Liver (tissue), 9 donors: ENCODE measurements around the gene ITIH5. TPM values are rescaled to one million over a fixed set of nuclear protein-coding genes. Genes with fewer than 3 reads are reported as not detected.

Experiments
- DNase-seq: peaks from one replicate; pipeline ENCODE4 v3.0.0-alpha.2; 2017; ENCODE audit warnings: low spot score
- H3K27ac ChIP-seq, 2 donors: one replicate each; pipeline ENCODE4 v1.7.0; 2013; ENCODE audit warnings: inconsistent platforms in 2 of 2, low read length in 2 of 2, control low read depth in 1 of 2, low read depth in 1 of 2, mild to moderate bottlenecking in 1 of 2
- H3K27me3 ChIP-seq, 4 donors: one replicate each; pipeline versions ENCODE4 v1.6.1 to v1.7.0; 2013; ENCODE audit warnings: low read length in 3 of 4, inconsistent platforms in 1 of 4, mild to moderate bottlenecking in 1 of 4, moderate library complexity in 1 of 4; ENCODE audit not compliant: control insufficient read depth in 4 of 4, insufficient read depth in 4 of 4
- H3K36me3 ChIP-seq, 4 donors: one replicate each; pipeline versions ENCODE4 v1.6.1 to v1.7.0; 2013; ENCODE audit warnings: low read length in 3 of 4, mild to moderate bottlenecking in 3 of 4, low read depth in 1 of 4, moderate library complexity in 1 of 4; ENCODE audit not compliant: control insufficient read depth in 4 of 4, insufficient read depth in 3 of 4
- H3K4me1 ChIP-seq, 4 donors: one replicate each; pipeline versions ENCODE4 v1.6.1 to v1.7.0; 2013; ENCODE audit warnings: low read length in 3 of 4, mild to moderate bottlenecking in 3 of 4, moderate library complexity in 1 of 4; ENCODE audit not compliant: control insufficient read depth in 4 of 4, insufficient read depth in 4 of 4
- H3K4me3 ChIP-seq, 3 donors: one replicate each; pipeline versions ENCODE4 v1.6.1 to v1.7.0; 2013; ENCODE audit warnings: low read length in 3 of 3, control low read depth in 1 of 3, low read depth in 1 of 3, mild to moderate bottlenecking in 1 of 3
- H3K9ac ChIP-seq, 2 donors: one replicate each; pipeline ENCODE4 v1.7.0; 2013; ENCODE audit warnings: low read length in 2 of 2, mild to moderate bottlenecking in 2 of 2, moderate library complexity in 2 of 2, control low read depth in 1 of 2, low read depth in 1 of 2
- H3K9me3 ChIP-seq, 4 donors: one replicate each; pipeline versions ENCODE4 v1.6.1 to v1.7.0; 2013; ENCODE audit warnings: low read length in 3 of 4; ENCODE audit not compliant: control insufficient read depth in 4 of 4
- CTCF ChIP-seq: fragments of 150-350 bp; IDR thresholded peaks from 2 replicates; pipeline ENCODE4 v1.5.1; 2017; ENCODE audit warnings: improper control_type of control experiment, low read depth, low read length; ENCODE audit not compliant: missing input control
- EGR1 ChIP-seq, 2 donors: IDR thresholded peaks; 2 replicates each; pipeline ENCODE4 v1.6.1; 2016 to 2018; ENCODE audit warnings: antibody characterized with exemption in 2 of 2, low read depth in 2 of 2
- FOXA1 ChIP-seq: IDR thresholded peaks from 2 replicates; pipeline ENCODE4 v1.6.1; 2016; ENCODE audit warnings: antibody characterized with exemption
- FOXA2 ChIP-seq: IDR thresholded peaks from 2 replicates; pipeline ENCODE4 v1.6.1; 2016; ENCODE audit warnings: antibody characterized with exemption
- GABPA ChIP-seq, 2 donors: IDR thresholded peaks in 1 of 2; conservative IDR thresholded peaks in 1 of 2; 2 replicates each; pipeline ENCODE4 v1.6.1; 2016; ENCODE audit warnings: antibody characterized with exemption in 2 of 2, mild to moderate bottlenecking in 1 of 2, moderate library complexity in 1 of 2
- HNF4A ChIP-seq, 2 donors: conservative IDR thresholded peaks; 2 replicates each; pipeline ENCODE4 v1.6.1; 2016; ENCODE audit warnings: antibody characterized with exemption in 2 of 2, mild to moderate bottlenecking in 2 of 2
- HNF4G ChIP-seq: IDR thresholded peaks from 2 replicates; pipeline ENCODE4 v1.6.1; 2016; ENCODE audit warnings: antibody characterized with exemption
- JUND ChIP-seq, 2 donors: IDR thresholded peaks; 2 replicates each; pipeline ENCODE4 v1.6.1; 2016; ENCODE audit warnings: antibody characterized with exemption in 2 of 2
- NR2F2 ChIP-seq: IDR thresholded peaks from 2 replicates; pipeline ENCODE4 v1.6.1; 2016; ENCODE audit warnings: antibody characterized with exemption
- RAD21 ChIP-seq, 2 donors: IDR thresholded peaks; 2 replicates each; pipeline ENCODE4 v1.6.1; 2016; ENCODE audit warnings: antibody characterized with exemption in 2 of 2, mild to moderate bottlenecking in 2 of 2
- REST ChIP-seq: IDR thresholded peaks from 2 replicates; pipeline ENCODE4 v1.6.1; 2016; ENCODE audit warnings: antibody characterized with exemption, mild to moderate bottlenecking
- RXRA ChIP-seq, 2 donors: IDR thresholded peaks; 2 replicates each; pipeline ENCODE4 v1.6.1; 2017 to 2018; ENCODE audit warnings: antibody characterized with exemption in 2 of 2, mild to moderate bottlenecking in 1 of 2
- SP1 ChIP-seq: IDR thresholded peaks from 2 replicates; pipeline ENCODE4 v1.6.1; 2018; ENCODE audit warnings: antibody characterized with exemption, mild to moderate bottlenecking
- TAF1 ChIP-seq: conservative IDR thresholded peaks from 2 replicates; pipeline ENCODE4 v1.6.1; 2016; ENCODE audit warnings: antibody characterized with exemption, mild to moderate bottlenecking
- YY1 ChIP-seq: IDR thresholded peaks from 2 replicates; pipeline ENCODE4 v1.6.1; 2016; ENCODE audit warnings: antibody characterized with exemption, mild to moderate bottlenecking
- WGBS: extraction: QIAGEN DNeasy Blood & Tissue Kit; methylation state at CpG from one replicate; pipeline ENCODE4 v1.1.7; 2013; 5-methylcytosine and 5-hydroxymethylcytosine counted together
- polyA plus RNA-seq, 2 donors: library from polyadenylated mRNA; stranded (reverse) in 1 of 2; unstranded in 1 of 2; fragments of 200-250 nt in 1 of 2; fragments of >200 nt in 1 of 2; fragmentation: Nextera tagmentation in 1 of 2; extraction: Ambion mirVana in 1 of 2; gene quantifications; one replicate each; pipeline versions ENCODE4 v1.2.1 to v1.2.3, GENCODE V29; 2013 to 2015
- total RNA-seq, 2 donors: library from RNA; depleted of rRNA; stranded (reverse); fragments of >200 nt; gene quantifications; one replicate each; pipeline ENCODE4 v1.2.3, GENCODE V29; 2014
- TF ChIP-seq, protein P1 (sequence below): IDR thresholded peaks from 2 replicates; pipeline ENCODE4 v1.6.1; 2016; ENCODE audit warnings: antibody characterized with exemption
- TF ChIP-seq, protein P2 (sequence below): IDR thresholded peaks from 2 replicates; pipeline ENCODE4 v1.6.1; 2016; ENCODE audit warnings: antibody characterized with exemption
- TF ChIP-seq, protein P3 (sequence below): IDR thresholded peaks from 2 replicates; pipeline ENCODE4 v1.6.1; 2016; ENCODE audit warnings: antibody characterized with exemption
- donor health status: healthy.
- donor health status: healthy.
- donor health status: healthy.
- donor health status: healthy.
- donor health status: healthy.

The ITIH5 gene
- total and polyA plus RNA-seq, 4 donors, result 0.60 to 1.3 (median 0.98) TPM

DNA sequence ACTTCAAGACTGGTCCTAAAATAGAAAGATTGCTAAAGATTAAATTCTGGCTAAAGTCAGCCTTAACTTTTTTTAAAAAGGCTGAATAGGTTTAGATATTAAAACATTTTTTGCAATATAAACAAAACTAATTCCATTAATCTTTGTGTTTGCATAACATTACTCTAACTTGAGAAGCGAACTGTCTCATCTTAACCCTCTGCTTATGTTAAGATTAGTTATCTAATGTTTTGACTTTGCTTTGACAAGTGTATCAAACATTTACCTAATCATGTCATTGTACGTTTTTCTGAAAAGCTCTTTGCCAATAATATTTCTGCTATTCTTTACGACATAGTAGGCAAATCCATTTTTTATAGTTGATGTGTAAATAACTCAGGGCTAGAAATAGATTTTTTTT lies 68.0 kb downstream of the ITIH5 start:
- Histone ChIP-seq H3K27ac (no peak overlapping the region), H3K27me3 (no peaks in the 10 kb centered on the region), H3K4me1 (no peaks in the 10 kb centered on the region), H3K9me3 (no peaks in the 10 kb centered on the region), H3K36me3 (no peaks in the 10 kb centered on the region), H3K9ac (no peak overlapping the region), H3K4me3 (no peak overlapping the region)
- 49% methylated on average over 3 of the region's 3 CpGs for WGBS
- TF ChIP-seq NR2F2, result no peak
- no peak for TF ChIP-seq REST
- TF ChIP-seq RAD21 (IDR thresholded peaks at IDR 0.05), result no peak
- TF ChIP-seq, protein P1, sequence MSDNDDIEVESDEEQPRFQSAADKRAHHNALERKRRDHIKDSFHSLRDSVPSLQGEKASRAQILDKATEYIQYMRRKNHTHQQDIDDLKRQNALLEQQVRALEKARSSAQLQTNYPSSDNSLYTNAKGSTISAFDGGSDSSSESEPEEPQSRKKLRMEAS, result no peak
- TF ChIP-seq JUND (IDR thresholded peaks at IDR 0.05), result no peak
- TF ChIP-seq FOXA1, result no peak
- no peak for TF ChIP-seq TAF1
- TF ChIP-seq, protein P2, sequence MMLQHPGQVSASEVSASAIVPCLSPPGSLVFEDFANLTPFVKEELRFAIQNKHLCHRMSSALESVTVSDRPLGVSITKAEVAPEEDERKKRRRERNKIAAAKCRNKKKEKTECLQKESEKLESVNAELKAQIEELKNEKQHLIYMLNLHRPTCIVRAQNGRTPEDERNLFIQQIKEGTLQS, result no peak
- TF ChIP-seq, protein P3, sequence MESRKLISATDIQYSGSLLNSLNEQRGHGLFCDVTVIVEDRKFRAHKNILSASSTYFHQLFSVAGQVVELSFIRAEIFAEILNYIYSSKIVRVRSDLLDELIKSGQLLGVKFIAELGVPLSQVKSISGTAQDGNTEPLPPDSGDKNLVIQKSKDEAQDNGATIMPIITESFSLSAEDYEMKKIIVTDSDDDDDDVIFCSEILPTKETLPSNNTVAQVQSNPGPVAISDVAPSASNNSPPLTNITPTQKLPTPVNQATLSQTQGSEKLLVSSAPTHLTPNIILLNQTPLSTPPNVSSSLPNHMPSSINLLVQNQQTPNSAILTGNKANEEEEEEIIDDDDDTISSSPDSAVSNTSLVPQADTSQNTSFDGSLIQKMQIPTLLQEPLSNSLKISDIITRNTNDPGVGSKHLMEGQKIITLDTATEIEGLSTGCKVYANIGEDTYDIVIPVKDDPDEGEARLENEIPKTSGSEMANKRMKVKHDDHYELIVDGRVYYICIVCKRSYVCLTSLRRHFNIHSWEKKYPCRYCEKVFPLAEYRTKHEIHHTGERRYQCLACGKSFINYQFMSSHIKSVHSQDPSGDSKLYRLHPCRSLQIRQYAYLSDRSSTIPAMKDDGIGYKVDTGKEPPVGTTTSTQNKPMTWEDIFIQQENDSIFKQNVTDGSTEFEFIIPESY, result no peak
- no peak for TF ChIP-seq HNF4A (conservative IDR thresholded peaks at IDR 0.05)
- no peak for TF ChIP-seq SP1
- TF ChIP-seq RXRA (IDR thresholded peaks at IDR 0.05), result no peak
- no peak for TF ChIP-seq CTCF
- TF ChIP-seq FOXA2, result no peak
- TF ChIP-seq HNF4G, result no peak
- TF ChIP-seq EGR1 (IDR thresholded peaks at IDR 0.05; ENCODE audit: low read depth in 2 of 2), result no peak
- no peak for TF ChIP-seq YY1
- no peak for TF ChIP-seq GABPA (IDR thresholded peaks at IDR 0.05 in 1 of 2, conservative IDR thresholded peaks at IDR 0.05 in 1 of 2)
- DNase-seq, result no peak
